GM12891 (cell line): ENCODE results near the gene DPY19L3.

Experiments used
- POLR2A ChIP-seq: IDR thresholded peaks from 2 replicates; pipeline ENCODE4 v1.6.1; 2011; ENCODE audit warnings: low read depth, low read length, control low read depth
- POLR2AphosphoS5 ChIP-seq: IDR thresholded peaks from 2 replicates; pipeline ENCODE4 v1.6.1; 2011; ENCODE audit warnings: low read depth, low read length, control low read depth
- POU2F2 ChIP-seq: IDR thresholded peaks from 2 replicates; pipeline ENCODE4 v1.6.1; 2011; ENCODE audit warnings: low read depth, mild to moderate bottlenecking, control low read depth, low read length, moderate library complexity
- TAF1 ChIP-seq: IDR thresholded peaks from 2 replicates; pipeline ENCODE4 v1.6.1; 2011; ENCODE audit warnings: low read depth, low read length, control low read depth

DNA sequence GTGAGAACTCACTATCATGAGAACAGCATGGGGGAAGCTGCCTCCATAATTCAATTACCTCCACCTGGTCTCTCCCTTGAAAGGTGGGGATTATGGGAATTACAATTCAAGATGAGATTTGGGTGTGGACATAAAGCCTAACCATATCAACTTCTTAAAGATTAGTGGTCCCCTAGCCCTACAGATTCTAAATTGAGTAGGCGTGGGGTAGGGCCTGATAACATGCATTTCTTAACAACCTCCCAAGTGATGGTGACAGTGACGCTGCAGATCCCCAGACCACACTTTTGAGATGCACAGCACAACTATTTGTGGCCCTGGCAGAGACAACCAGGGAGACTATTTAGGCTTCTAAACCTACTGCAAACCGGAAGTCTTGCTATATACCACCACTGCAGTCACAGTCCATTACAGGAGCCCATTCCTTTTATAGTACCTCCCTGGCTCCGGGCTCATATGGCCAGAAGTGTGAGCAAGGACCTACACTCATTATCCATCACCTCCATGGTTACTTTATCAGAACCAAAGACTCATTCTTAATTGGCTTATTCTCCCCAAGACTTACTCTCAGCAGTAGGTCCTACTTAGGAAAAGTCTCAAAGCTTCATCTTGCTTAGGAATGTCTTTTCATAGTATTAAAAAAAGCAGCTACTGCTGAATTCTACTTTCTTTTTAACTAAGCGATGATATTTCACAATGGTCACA, 2.1 kb upstream of the DPY19L3 start:
- TF ChIP-seq POLR2A (no peak), TAF1 (no peak), POU2F2 (no peak), POLR2AphosphoS5 (no peak)
